GM19193 (cell line): Measurements from ENCODE around the gene TSTD1.

Experiments
- POLR2A ChIP-seq: IDR thresholded peaks from 4 replicates; pipeline ENCODE4 v1.6.1; 2011; ENCODE audit not compliant: insufficient read depth, insufficient read length; ENCODE audit errors: extremely low read depth

TSTD1 gene

DNA sequence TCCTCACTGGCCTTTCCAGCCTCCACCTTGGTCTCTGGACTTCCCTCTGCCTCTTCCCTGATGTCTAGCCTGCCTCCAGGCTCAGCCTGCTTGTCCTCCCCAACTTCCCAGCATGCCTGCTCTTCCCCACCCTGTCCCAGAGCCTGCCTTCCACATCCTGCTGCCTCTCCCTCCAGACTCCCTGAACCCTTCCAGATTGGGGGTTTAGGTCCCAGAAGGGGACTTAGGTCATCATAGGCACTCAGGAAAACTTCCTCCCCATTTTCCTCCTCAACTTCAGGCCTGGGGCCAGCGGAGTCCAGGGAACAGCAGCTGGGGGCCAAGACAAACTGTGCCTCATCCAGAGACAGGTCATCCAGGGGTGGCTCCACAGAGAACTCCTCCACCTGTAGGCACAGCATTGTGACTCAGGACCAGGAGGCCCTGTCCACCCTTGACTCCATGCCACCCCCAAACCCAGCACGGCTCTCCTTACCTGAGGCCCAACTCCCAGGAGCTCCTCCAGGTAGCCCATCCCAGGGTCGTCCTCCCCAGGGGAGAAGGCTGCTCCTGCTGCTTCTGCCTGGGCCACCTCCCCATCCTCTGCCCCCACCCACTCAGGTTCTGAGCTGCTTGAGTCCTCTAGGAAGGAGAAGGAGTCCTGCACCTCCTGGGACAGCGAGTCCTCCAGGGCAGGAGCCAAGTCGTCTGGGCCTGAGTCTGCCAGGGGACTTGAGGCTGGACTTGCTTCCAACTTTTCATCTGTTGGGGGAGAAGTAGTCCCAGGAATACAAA, 10.4 kb upstream of the TSTD1 start:
- no peak for TF ChIP-seq POLR2A

DNA sequence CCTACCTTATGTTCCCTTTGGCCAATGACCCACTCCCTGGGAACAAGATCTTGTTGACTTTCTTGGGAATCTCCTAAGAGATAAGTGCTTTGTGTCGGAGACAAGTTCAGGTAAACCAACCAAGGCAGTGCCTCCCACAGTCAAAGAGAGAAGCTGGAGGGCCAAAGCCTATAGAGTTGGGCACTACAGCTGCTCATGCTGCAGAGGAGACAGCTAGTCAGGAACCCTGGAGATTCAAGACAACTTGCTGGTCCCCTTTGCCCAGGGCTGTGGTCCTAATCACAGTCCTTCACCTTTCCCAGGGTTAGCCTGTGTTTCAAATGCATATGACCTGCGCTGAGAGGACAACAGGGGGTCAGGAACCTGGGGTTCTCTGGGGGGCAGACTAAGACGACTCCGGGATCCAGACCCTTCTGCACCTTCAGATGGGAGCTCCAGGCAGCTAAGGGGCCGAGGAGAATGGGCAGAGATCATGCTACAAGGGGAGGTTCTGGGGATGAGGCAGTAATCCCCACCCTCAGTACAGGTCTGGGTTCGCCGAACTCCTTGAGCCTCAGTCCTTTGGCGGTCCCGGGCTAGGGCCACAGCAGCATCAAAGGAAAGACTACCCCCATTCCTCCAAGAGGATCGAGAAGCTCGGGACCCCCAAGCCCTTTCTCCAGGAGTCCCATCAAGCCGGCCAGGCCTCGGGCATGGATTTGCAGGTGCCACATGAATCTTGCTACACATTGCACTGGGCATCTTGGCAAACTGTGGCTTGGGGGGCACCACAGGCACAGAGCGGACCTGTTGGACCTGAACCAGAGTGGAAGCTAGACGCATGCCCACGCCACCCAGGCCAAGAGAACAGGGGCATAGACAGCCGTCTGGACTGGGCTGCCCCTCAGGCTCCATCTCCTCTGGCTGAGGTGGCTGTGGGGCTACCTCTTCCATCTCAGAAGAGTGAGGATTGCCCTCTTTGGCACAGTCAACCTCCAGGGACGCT, 9.0 kb upstream of the TSTD1 start:
- TF ChIP-seq POLR2A = no peak

- peak; percentile 7 for TF ChIP-seq POLR2A
Observed at GRCh38 chr1:161046605-161047228, 8.0 kb upstream of the TSTD1 start.

- TF ChIP-seq POLR2A = peak; percentile 76
Observed at GRCh38 chr1:161045736-161046604, 7.2 kb upstream of the TSTD1 start, which contains the start of gene USF1. TSS of gene USF1 (minus strand) at chr1:161045977. CDS start at chr1:161043275, 2,702 bp downstream.

GRCh38 chr1:161044908-161045735, 6.4 kb upstream of the TSTD1 start:
- peak; percentile 64 for TF ChIP-seq POLR2A

- no peak for TF ChIP-seq POLR2A
Observed at GRCh38 chr1:161044535-161044907, 5.8 kb upstream of the TSTD1 start.

DNA sequence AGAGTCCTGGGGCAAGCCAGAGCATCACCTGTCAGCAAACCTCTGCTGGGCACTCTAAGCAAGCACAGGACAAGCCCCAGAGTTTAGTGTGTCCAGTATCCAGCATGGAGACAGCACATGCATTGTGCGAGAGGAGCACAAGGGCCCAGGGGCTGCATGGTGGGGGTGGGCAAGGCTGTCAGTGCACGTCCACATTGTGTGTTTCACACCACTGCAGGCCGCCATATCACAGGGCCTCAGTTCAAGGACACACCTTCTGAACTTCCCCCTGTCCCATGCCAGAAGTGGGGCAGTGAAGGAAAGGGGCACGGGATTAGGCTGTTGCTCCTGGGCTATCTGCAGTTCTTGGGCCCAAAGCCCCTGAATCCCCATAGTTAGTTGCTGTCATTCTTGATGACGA, 782 bp upstream of the TSTD1 start:
- TF ChIP-seq POLR2A = no peak

DNA sequence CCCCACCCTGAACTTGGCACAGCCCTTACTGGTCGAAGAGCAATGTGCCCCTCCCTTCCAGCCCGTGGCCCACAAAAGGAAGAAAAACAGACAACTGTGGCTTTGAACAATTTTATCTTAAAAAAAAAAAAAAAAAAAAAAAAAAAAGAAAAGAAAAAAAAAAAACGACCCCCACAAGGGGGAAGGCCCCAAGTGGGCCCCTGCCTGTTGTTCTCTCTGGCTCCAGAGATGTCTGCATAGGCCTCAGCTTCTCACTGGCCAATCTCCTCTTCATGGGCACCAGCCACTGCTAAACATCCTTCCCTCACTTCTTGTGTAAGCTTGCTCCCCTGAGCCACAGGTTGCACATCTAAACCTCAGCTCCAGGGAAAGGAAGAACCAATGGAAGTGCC, 386 bp upstream of the TSTD1 start:
- TF ChIP-seq POLR2A = no peak

DNA sequence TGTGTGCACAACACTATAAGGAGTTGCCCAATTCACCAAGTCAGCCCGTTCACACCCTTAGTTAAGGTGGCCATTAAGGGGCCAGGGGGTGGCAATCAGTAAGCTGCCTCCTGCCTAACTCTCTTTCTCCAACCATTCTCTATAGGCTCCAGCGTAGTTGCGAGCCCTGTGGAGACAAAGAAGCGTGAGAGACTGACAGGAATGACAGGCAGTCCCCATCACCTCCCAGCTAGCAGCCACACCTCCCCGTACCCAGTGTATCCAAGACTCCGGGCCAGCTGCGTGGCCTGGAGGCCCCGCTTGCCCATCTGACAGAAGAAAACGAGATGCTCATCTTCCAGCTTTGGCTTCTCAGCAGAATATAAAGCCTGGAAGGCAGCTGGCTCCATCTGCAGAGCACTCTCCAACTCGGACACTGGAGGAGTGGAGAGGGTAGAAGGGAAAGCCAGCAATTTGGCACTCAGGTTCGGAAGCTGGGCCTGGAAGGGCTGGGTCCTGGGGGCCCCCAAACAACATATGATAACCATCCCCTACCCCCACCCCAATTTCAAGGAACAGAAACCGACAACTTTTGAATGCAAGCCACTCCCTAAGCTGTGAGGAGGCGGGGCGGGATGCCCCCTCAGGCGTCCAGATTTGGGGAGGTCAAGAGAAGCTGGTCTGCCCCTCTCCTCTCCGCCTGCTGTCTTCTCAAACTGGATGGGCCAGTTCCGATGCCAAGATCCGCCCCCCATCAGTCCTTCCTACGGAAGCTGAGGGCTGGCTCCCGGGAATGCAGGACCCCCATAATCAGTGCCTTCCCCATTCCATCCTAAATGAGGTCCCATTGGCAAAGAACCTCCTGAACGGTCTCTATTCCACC, 872 bp downstream of the TSTD1 start:
- TF ChIP-seq POLR2A = no peak

GRCh38 chr1:161033751-161034150, 5.0 kb downstream of the TSTD1 start:
- no peak for TF ChIP-seq POLR2A

DNA sequence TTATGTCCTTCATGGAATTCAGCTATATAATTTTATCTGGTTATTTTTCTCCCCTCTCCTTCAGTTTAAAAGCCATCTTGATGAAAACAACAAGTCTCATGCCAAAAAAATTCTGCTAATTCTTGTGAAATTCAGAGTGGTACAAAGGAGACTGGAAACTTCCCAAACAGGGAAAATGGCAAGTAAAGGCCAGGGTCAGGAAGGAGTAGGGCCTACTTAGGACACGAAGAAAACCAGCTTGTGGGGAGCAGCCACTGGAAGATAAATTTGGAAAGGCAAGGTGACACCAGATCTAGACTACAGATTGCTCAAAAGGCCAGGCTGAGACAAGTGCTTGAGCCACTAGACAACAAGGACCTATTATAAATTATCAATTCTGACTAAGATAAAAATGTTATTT, 6.4 kb downstream of the TSTD1 start:
- TF ChIP-seq POLR2A = no peak

GRCh38 chr1:161031874-161032273, 6.9 kb downstream of the TSTD1 start:
- TF ChIP-seq POLR2A = no peak

- no peak for TF ChIP-seq POLR2A
Observed at GRCh38 chr1:161021970-161022353, 16.8 kb downstream of the TSTD1 start.
